ENCODE measurements around the gene SLC2A14.
"Not testable (repeated sequence)": the region's sequence is repeated elsewhere in the genome, so short reads cannot be mapped to it uniquely, and the experiment has no call there.

SLC2A14 gene

DNA sequence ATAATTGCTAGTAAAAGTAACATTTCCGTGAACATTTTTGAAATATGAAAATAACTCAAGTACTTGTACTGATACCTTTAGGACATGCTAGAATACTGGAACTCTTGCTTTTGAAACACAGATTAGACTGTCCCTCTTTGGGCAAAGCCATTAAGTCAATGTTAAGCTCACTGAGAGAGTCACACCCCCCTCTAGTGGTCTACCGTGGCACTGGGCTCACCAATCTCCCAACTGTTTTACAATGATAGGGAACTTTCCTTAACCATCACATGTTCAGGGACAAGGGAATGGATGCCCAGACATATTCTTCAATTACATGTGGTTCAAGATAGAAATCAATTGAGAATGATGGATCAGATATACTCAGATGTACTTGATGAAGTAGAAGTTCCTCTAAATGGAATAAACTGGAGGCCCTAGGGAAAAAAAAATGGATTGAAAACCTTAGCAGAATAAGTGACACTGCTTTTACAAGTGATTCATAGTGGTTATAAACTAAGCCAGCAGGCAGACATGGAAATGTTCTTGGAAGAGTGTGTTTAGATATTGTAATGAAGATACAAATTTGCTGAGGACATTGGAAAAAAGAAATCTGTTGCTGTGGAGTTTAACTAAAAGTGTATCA is 65.7 kb downstream of the SLC2A14 start:
- TF ChIP-seq, protein P1, sequence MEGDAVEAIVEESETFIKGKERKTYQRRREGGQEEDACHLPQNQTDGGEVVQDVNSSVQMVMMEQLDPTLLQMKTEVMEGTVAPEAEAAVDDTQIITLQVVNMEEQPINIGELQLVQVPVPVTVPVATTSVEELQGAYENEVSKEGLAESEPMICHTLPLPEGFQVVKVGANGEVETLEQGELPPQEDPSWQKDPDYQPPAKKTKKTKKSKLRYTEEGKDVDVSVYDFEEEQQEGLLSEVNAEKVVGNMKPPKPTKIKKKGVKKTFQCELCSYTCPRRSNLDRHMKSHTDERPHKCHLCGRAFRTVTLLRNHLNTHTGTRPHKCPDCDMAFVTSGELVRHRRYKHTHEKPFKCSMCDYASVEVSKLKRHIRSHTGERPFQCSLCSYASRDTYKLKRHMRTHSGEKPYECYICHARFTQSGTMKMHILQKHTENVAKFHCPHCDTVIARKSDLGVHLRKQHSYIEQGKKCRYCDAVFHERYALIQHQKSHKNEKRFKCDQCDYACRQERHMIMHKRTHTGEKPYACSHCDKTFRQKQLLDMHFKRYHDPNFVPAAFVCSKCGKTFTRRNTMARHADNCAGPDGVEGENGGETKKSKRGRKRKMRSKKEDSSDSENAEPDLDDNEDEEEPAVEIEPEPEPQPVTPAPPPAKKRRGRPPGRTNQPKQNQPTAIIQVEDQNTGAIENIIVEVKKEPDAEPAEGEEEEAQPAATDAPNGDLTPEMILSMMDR (conservative IDR thresholded peaks at IDR 0.05; ENCODE audit: low read length): peak; percentile 99
- no peak overlapping the region for H3K4me3 ChIP-seq (ENCODE audit: low read length)
- DNase-seq (ENCODE audit: low read depth): peak; percentile 67

DNA sequence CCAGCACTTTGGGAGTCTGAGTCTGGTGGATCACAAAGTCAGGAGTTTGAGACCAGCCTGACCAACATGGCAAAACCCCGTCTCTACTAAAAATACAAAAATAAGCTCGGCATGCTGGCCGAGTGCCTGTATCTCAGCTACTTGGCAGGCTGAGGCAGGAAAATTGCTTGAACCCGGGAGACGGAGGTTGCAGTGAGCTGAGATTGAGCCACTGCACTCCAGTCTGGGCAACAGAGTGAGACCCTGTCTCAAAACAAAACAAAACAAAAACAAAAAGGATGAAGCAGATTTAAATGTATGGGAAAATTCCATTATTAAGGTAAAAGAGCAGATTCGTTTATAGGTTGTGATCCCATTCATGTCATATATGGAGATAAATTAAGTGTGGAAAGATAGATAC is 66.4 kb downstream of the SLC2A14 start:
- not testable (repeated sequence) for H3K4me3 ChIP-seq (ENCODE audit: low read length); DNase-seq (ENCODE audit: low read depth)

DNA sequence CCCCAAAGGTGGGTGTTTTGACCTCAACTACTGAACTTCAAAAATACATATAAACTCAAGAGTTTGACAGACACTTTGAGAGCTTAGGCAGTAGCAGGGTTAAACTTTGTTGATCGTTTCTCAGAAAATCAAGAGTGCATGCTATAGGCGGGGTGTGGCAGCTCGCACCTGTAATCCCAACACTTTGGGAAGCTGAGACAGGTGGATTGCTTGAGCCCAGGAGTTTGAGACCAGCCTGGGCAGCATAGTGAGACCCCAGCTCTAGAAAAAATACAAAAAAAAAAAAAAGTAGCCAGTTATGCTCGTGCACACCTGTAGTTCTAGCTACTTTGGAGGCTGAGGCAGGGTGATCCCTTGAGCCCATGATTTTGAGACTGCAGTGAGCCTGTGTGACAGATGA is 71.3 kb downstream of the SLC2A14 start:
- TF ChIP-seq, protein P1 (conservative IDR thresholded peaks at IDR 0.05; ENCODE audit: low read length): no peak
- H3K4me3 ChIP-seq (ENCODE audit: low read length): no peak overlapping the region
- DNase-seq (ENCODE audit: low read depth): no peak

DNA sequence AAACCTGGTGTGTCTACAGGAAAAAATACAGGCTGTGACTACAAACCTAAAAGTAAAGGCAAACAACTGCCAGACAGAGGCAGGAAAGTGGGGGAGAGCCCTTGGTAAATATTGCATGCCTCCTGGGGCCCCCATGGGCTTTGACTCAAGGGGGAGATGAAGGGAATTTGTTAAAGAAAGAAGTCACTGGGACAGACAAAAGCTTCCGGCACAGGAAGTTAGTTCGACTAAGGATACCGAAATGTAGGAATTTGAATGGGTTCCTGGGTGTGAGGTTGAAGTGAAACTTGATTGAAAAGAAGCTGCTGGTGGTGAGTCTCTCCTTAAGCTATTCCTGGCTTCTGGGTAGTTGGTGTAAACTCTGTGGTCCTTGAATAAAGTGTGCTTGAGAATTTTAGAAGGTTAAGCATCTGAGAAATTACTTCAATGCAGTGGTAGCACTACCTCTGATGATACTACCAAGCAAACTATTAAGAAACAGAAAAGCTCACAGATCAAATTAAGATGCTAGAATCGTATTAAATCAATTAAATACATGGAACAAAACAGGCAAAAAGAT is 73.9 kb downstream of the SLC2A14 start:
- not testable (repeated sequence) for DNase-seq (ENCODE audit: low read depth); H3K4me3 ChIP-seq (ENCODE audit: low read length)

DNA sequence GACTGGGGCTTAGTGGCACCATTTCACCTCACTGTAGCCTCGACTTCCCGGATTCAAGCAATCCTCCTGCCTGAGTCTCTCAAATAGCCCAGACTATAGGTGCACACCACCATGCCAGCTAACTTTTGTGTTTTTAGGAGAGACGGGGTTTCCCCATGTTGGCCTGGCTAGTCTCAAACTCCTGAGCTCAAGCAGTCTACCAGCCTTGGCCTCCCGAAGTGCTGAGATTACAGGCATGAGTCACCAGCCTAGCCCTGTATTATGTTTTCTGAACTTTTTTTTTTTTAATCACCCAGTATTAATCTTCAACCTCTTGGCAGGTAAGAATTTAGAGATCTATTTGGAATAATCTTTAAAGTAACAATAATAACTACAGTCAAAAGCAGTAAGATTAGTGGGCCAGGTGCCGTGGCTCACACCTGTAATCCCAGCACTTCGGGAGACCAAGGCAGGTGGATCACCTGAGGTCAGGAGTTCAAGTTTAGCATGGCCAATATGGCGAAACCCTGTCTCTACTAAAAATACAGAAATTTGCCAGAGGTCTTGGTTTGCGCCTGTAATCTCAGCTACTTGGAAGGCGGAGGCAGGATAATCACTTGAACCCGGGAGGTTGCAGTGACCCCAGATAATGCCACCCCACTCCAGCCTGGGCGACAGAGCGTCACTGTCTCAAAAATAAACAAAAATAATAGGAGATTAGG is 74.9 kb downstream of the SLC2A14 start:
- H3K4me3 ChIP-seq (ENCODE audit: low read length): no peak overlapping the region
- TF ChIP-seq, protein P1 (conservative IDR thresholded peaks at IDR 0.05; ENCODE audit: low read length): no peak
- no peak for DNase-seq (ENCODE audit: low read depth)

DNA sequence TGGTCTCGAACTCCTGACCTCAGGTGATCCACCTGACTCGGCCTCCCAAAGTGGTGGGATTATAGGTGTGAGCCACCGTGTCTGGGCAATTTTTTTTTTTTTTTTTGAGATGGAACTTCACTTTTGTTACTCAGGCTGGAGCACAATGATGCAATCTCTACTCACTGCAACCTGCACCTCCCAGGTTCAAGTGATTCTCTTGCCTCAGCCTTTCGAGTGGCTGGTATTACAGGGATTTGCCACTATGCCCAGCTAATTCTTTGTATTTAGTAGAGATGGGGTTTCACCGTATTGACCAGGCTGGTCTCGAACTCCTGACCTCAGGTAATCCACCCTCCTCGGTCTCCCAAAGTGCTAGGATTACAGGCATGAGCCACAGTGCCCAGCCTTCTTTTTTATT is 75.4 kb downstream of the SLC2A14 start:
- not testable (repeated sequence) for DNase-seq (ENCODE audit: low read depth); H3K4me3 ChIP-seq (ENCODE audit: low read length)

DNA sequence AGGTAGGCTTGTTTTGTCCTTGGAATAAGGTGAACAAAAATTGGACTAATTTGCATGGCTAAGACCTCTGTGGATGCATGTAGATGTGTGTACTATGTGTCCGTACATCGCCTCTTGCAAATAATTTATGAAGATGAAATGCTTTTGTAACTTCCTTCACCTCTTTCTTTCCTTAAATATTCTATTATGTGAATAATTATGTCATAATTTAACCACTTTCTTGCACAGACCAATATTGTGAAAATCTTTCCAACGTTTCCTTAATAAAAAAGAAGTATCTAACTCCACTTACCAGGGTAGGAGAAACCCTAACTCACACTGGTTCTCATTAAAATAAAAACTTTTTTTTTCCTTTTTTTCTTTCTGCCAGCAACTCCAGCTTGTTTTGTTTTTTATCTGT is 79.5 kb downstream of the SLC2A14 start:
- no peak overlapping the region for H3K4me3 ChIP-seq (ENCODE audit: low read length)
- TF ChIP-seq, protein P1 (conservative IDR thresholded peaks at IDR 0.05; ENCODE audit: low read length): no peak
- DNase-seq (ENCODE audit: low read depth): no peak

DNA sequence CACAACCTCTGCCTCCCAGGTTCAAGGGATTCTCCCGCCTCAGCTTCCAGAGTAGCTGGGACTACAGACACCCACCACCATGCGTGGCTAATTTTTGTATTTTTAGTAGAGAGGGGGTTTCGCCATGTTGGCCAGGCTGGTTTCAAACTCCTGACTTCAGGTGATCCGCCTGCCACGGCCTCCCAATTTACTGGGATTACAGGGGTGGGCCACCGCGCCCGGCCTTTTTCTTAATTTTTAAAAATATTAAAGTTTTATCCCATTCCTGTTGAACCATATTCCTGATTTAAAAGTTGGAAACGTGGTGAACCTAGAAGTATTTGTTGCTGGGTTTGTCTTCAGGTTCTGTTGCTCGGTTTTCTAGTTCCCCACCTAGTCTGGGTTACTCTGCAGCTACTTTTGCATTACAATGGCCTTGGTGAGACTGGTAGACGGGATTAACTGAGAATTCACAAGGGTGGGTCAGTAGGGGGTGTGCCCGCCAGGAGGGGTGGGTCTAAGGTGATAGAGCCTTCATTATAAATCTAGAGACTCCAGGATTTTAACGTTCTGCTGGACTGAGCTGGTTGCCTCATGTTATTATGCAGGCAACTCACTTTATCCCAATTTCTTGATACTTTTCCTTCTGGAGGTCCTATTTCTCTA is 83.7 kb downstream of the SLC2A14 start, which contains the start of gene NANOG:
Gene NANOG (plus strand): TSS at position 519 of the 645 bp plus-strand sequence. CDS start 213 bp downstream, outside the sequence.
- DNase-seq (ENCODE audit: low read depth); H3K4me3 ChIP-seq (ENCODE audit: low read length): not testable (repeated sequence)

DNA sequence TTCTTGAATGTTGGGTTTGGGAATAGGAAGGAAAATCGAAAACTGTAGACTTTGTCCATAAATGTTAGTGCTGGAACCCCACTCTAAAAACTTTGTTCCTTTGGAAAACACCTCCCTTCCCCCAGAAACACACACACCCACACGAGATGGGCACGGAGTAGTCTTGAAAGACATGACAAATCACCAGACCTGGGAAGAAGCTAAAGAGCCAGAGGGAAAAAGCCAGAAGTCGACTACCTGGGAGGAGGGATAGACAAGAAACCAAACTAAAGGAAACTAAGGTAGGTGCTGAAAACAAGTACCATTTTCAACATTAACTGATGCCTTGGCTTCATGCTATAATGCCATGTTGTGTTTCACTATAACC is 84.4 kb downstream of the SLC2A14 start:
- DNase-seq (ENCODE audit: low read depth): no peak
- TF ChIP-seq, protein P1 (conservative IDR thresholded peaks at IDR 0.05; ENCODE audit: low read length): no peak
- H3K4me3 ChIP-seq (ENCODE audit: low read length): no peak overlapping the region

Data from AG10803 (cell line).